Ascending aorta (tissue), 2 donors: ENCODE measurements around the gene EN2. TPM values are rescaled to one million over a fixed set of nuclear protein-coding genes. Genes with fewer than 3 reads are reported as not detected.

Experiments used
- DNase-seq, 2 donors: peaks; one replicate each; pipeline ENCODE4 v3.0.0-alpha.2; 2019; ENCODE audit warnings: low spot score in 2 of 2
- H3K27ac ChIP-seq, 2 donors: fragments of 200-600 bp; sonication (generic); one replicate each; pipeline ENCODE4 v1.5.1; 2016 to 2017; ENCODE audit warnings: mild to moderate bottlenecking in 1 of 2
- H3K27me3 ChIP-seq: fragments of 200-600 bp; sonication (generic); one replicate; pipeline ENCODE4 v1.5.1; 2017
- H3K36me3 ChIP-seq, 2 donors: fragments of 200-600 bp; sonication (generic); one replicate each; pipeline ENCODE4 v1.5.1; 2016
- H3K4me1 ChIP-seq, 2 donors: fragments of 200-600 bp; sonication (generic); one replicate each; pipeline ENCODE4 v1.5.1; 2016 to 2017; ENCODE audit warnings: mild to moderate bottlenecking in 1 of 2
- H3K4me3 ChIP-seq, 2 donors: fragments of 200-600 bp; sonication (generic); one replicate each; pipeline ENCODE4 v1.5.1; 2016 to 2017; ENCODE audit warnings: mild to moderate bottlenecking in 1 of 2
- H3K9me3 ChIP-seq, 2 donors: fragments of 200-600 bp; sonication (generic); one replicate each; pipeline ENCODE4 v1.5.1; 2016
- intact Hi-C: fragments of 100-400 bp; cut with DNase I; formaldehyde crosslinking; loops from one replicate; pipeline ENCODE4 v1.15.1; 2023
- total RNA-seq: library from RNA; depleted of rRNA; stranded (reverse); fragments of >200 nt; gene quantifications from one replicate; pipeline ENCODE4 v1.1.0, GENCODE V29; 2016
- TF ChIP-seq, protein P1 (sequence below), 3 experiments: fragments of 200-600 bp in 2 of 3; fragments of 450-650 bp in 1 of 3; sonication (generic) in 2 of 3; IDR thresholded peaks; one replicate each; pipeline ENCODE4 v1.5.1; 2016 to 2019; ENCODE audit warnings: antibody characterized with exemption in 3 of 3, mild to moderate bottlenecking in 1 of 3, moderate library complexity in 1 of 3

Gene EN2
- total RNA-seq, 1 donor from 2014 or later: not detected

DNA sequence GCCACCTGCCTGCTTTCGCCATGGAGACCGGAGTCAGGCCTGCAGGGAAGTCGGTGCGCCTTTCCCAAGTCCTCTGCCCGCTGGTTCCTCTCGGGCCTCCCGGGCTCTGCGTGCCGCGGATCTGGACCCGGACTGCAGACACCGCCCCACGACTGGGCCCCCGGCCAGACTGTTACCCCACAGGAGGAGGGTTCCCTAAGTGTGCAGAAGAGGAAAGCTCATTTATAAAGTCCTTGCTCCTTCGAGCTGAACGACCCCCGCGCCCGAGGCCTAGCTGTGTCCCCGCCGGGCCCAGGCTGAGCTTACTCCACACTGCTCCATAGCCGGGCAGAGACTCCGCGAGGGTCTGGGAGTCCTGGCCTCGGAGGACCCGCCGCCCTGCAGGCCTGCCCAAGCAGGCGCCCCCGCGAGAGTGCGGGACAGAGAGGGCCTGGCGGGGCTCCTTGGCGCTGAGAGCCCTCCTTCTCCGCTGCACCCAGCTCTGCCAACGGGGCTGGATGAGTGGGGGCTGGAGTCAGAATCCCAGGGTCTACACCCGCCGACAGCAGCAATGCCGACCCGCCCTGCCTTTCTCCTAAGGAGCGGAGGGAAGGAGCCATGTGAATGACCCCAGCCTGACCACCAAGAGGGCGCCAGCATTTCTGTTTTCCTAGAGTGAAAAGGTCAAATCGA, 8.3 kb downstream of the EN2 start:
- intact Hi-C loops: no loop called here
- TF ChIP-seq, protein P1, sequence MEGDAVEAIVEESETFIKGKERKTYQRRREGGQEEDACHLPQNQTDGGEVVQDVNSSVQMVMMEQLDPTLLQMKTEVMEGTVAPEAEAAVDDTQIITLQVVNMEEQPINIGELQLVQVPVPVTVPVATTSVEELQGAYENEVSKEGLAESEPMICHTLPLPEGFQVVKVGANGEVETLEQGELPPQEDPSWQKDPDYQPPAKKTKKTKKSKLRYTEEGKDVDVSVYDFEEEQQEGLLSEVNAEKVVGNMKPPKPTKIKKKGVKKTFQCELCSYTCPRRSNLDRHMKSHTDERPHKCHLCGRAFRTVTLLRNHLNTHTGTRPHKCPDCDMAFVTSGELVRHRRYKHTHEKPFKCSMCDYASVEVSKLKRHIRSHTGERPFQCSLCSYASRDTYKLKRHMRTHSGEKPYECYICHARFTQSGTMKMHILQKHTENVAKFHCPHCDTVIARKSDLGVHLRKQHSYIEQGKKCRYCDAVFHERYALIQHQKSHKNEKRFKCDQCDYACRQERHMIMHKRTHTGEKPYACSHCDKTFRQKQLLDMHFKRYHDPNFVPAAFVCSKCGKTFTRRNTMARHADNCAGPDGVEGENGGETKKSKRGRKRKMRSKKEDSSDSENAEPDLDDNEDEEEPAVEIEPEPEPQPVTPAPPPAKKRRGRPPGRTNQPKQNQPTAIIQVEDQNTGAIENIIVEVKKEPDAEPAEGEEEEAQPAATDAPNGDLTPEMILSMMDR (IDR thresholded peaks at IDR 0.05): no peak
- no peaks in the 10 kb centered on the region for H3K9me3 ChIP-seq
- H3K4me1 ChIP-seq: peaks cover 0 to 10% of the 10 kb centered on the region in 2 donors
- no peak overlapping the region for H3K27ac ChIP-seq
- peaks cover 30% of the 10 kb centered on the region for H3K27me3 ChIP-seq
- no peak overlapping the region for H3K4me3 ChIP-seq
- DNase-seq: no peak
- H3K36me3 ChIP-seq: no peaks in the 10 kb centered on the region

DNA sequence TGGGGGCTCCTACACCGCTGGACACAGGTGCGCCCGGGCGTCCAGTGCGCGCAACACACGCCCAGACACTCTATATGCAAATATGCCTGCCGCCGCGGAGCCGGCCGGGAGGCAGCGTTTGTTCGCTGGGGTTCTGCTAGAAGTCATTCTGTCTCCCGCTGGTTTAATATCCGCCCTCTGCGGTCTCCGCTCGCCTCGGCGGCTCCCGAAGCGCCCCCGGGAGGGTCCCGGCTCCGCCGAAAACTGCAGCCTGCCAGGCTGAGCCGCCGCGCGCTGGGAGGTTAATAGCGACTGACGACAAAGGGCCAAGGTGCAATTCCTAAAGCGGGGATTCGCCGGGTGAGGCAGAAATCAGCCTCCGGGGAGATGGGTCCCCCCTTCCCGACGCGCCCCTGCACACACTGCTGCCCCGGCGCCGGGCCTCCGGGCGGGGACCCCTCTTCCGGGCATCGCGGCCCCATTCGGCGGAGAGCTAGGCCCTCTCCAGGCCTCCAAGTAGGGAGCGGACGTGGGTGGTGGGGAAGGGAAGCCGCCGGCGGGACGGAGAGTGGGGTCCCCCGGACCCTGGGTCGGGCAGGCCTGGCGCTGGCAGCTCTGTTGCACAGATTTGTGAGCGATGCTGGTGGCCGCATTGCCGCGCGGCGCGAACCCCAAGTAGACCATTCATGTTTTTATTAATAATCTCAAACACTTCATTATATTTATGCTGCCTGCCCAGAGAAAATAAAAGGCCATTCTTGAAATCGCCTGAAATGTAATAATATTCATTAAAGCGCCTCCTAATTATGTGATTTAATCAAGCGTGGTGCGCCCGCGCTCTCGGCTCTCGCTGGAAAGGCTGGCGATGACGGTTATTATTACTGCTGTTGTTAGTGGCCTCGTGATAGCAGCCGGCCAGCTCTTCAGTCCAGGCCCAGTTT, 9.1 kb downstream of the EN2 start:
- intact Hi-C loops: no loop called here
- no peaks in the 10 kb centered on the region for H3K36me3 ChIP-seq
- TF ChIP-seq, protein P1 (IDR thresholded peaks at IDR 0.05): no peak
- no peak for DNase-seq
- peak overlapping the region in 1 of 2 donors; percentile 48 for H3K4me3 ChIP-seq
- H3K4me1 ChIP-seq: peaks cover 0 to 10% of the 10 kb centered on the region in 2 donors
- peaks cover 27% of the 10 kb centered on the region for H3K27me3 ChIP-seq
- H3K9me3 ChIP-seq: no peaks in the 10 kb centered on the region
- H3K27ac ChIP-seq: no peak overlapping the region

DNA sequence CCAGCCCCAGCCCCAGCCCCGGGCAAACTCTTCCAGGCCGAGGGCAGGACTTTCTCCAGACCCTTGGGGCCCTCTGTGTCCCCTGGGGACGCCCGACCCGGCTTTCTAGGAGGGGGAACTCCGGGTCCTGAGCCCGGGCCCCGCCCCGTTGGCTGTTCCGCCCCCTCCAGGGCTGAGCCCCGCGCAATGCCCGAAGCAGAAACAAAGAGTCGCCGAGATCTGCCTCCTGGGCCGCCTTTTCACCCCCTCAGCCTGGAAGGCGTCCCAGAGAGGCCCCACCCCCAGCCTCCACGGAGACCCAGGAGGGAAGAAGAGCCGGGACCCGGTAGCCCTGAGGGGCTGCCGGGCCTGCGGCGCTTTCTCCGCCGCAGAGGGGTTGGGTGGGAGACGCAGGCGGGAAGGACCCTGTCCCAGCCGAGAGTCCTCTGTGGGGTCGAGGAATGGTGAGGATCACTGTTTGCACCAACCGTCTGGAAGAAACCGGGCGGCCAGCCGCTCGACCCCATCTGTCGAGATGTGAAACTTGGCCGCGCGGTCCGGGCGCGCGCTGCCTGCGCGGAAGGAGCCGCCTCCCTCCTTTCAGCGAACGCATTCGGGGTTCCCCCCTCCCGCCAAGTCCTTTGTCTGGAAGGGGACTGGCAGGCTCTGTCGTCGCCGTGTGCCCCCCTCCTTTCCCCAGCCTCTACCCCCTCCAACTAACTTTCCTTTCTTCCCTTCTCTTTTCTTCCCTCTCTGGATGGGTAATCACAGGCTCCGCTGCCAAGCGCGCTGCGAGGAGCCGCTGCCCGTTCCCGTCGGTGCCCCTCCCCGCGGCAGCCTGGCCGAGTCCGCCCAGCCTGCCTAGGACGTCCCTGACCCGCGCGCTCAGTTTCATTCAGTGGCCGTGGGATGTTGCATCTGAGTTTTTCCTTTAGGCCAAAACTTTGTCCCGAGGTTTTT, 10.2 kb downstream of the EN2 start:
- intact Hi-C loops: no loop called here
- Histone ChIP-seq H3K9me3 (no peaks in the 10 kb centered on the region), H3K36me3 (no peaks in the 10 kb centered on the region), H3K27ac (no peak overlapping the region), H3K4me1 (peaks cover 0 to 10% of the 10 kb centered on the region in 2 donors), H3K4me3 (peak overlapping the region; percentile 34 to 48), H3K27me3 (peaks cover 22% of the 10 kb centered on the region)
- TF ChIP-seq, protein P1 (IDR thresholded peaks at IDR 0.05): no peak
- DNase-seq: no peak

DNA sequence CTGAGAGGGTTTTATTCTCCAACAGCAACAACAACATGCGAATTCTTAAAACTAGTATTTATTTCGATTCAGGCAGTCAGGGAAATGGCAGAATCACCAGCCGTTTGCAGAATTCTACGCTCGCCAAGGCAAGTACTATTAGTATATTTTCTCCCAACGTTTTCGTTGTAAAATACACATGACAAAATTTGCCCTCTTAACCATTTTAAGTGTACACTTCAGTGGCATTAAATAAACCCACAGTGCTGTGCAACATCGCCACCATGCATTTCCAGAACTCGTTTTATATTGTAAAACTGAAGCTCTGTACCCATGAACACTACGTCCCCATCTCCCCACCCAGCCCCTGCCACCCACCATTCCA, 10.8 kb downstream of the EN2 start:
- no peaks in the 10 kb centered on the region for H3K9me3 ChIP-seq
- H3K27me3 ChIP-seq: peaks cover 22% of the 10 kb centered on the region
- intact Hi-C loops: no loop called here
- peak overlapping the region in 1 of 2 donors; percentile 48 for H3K4me3 ChIP-seq
- no peak overlapping the region for H3K27ac ChIP-seq
- TF ChIP-seq, protein P1 (IDR thresholded peaks at IDR 0.05): no peak
- H3K4me1 ChIP-seq: peaks cover 0 to 10% of the 10 kb centered on the region in 2 donors
- no peak for DNase-seq
- H3K36me3 ChIP-seq: no peaks in the 10 kb centered on the region
